BE2C (cell line): ENCODE measurements around the gene PACRG.

Experiments used
- DNase-seq: peaks from one replicate; pipeline ENCODE4 v3.0.0-alpha.2; 2020
- H3K27me3 ChIP-seq: fragments of 250-450 bp; sonication (Bioruptor Pico); 2 replicates; pipeline ENCODE4 v1.5.1; 2020; ENCODE audit warnings: mild to moderate bottlenecking
- H3K36me3 ChIP-seq: fragments of 250-450 bp; sonication (Bioruptor Pico); 2 replicates; pipeline ENCODE4 v1.5.1; 2020; ENCODE audit warnings: mild to moderate bottlenecking
- H3K4me1 ChIP-seq: fragments of 250-450 bp; sonication (Bioruptor Pico); 2 replicates; pipeline ENCODE4 v1.5.1; 2020
- H3K4me3 ChIP-seq: 2 replicates; pipeline ENCODE4 v1.5.1; 2011; ENCODE audit warnings: low read depth, low read length
- H3K9me3 ChIP-seq: fragments of 250-450 bp; sonication (Bioruptor Pico); 2 replicates; pipeline ENCODE4 v1.5.1; 2020
- TF ChIP-seq, protein P1 (sequence below): IDR thresholded peaks from 2 replicates; pipeline ENCODE4 v1.5.1; 2012; ENCODE audit warnings: mild to moderate bottlenecking, low read depth, low read length

The PACRG gene

DNA sequence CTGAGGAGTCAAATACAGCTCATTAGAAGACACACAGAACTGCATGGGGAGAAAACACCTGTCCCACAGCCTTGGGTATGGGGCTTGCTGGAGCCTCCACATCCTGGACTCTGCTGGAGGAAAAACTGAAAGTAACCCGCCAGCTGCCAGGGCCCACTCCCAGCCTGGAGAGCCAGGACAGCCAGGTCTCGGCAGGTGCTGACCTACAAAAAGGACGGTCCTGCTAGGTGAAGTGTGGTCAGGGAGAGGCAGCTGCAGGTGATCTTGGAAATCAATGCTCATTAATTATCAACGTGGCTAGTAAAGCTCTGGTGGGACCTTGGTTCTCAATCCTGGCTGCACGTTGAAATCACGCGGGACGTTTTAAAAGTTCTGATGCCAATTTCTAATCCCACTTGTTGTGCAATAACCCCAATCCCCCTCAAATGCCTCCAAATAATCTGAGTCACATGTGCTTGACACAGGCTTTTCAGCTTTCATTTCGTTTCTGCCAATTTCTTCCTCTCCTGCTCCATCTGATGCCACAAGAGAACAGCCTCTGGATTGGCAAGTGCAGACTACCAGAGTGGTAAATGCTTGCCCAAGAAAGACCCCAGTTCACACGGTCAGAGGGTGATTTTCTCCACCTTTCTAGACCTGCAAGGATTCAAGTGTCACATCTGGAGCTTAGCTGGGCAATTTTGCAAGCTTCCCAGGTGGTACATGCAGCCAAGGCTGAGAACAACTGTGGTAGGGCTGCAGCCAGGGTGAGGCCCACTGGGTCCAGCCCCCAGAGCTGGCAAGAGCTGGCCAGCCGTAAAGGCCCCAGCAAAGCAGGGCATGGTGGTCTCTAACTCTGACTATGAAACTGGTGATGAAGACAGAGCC lies 434.5 kb downstream of the PACRG start:
- H3K4me3 ChIP-seq: no peak overlapping the region
- no peaks in the 10 kb centered on the region for H3K9me3 ChIP-seq
- H3K4me1 ChIP-seq: no peaks in the 10 kb centered on the region
- H3K36me3 ChIP-seq: no peaks in the 10 kb centered on the region
- no peak for DNase-seq
- TF ChIP-seq, protein P1, sequence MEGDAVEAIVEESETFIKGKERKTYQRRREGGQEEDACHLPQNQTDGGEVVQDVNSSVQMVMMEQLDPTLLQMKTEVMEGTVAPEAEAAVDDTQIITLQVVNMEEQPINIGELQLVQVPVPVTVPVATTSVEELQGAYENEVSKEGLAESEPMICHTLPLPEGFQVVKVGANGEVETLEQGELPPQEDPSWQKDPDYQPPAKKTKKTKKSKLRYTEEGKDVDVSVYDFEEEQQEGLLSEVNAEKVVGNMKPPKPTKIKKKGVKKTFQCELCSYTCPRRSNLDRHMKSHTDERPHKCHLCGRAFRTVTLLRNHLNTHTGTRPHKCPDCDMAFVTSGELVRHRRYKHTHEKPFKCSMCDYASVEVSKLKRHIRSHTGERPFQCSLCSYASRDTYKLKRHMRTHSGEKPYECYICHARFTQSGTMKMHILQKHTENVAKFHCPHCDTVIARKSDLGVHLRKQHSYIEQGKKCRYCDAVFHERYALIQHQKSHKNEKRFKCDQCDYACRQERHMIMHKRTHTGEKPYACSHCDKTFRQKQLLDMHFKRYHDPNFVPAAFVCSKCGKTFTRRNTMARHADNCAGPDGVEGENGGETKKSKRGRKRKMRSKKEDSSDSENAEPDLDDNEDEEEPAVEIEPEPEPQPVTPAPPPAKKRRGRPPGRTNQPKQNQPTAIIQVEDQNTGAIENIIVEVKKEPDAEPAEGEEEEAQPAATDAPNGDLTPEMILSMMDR: no peak
- no peaks in the 10 kb centered on the region for H3K27me3 ChIP-seq

GRCh38 chr6:163162874-163163213 lies 435.1 kb downstream of the PACRG start:
- DNase-seq: no peak
- H3K9me3 ChIP-seq: no peaks in the 10 kb centered on the region

GRCh38 chr6:163164175-163164900 lies 436.6 kb downstream of the PACRG start:
- DNase-seq: no peak
- Histone ChIP-seq H3K4me3 (no peak overlapping the region), H3K4me1 (no peaks in the 10 kb centered on the region), H3K9me3 (no peaks in the 10 kb centered on the region), H3K27me3 (no peaks in the 10 kb centered on the region), H3K36me3 (no peaks in the 10 kb centered on the region)
- TF ChIP-seq, protein P1: no peak

More at GRCh38 chr6:163162874-163163213, 435.1 kb downstream of the PACRG start:
- no peaks in the 10 kb centered on the region for H3K4me1 ChIP-seq
- no peaks in the 10 kb centered on the region for H3K36me3 ChIP-seq
- H3K4me3 ChIP-seq: no peak overlapping the region
- H3K27me3 ChIP-seq: no peaks in the 10 kb centered on the region
- TF ChIP-seq, protein P1: no peak

DNA sequence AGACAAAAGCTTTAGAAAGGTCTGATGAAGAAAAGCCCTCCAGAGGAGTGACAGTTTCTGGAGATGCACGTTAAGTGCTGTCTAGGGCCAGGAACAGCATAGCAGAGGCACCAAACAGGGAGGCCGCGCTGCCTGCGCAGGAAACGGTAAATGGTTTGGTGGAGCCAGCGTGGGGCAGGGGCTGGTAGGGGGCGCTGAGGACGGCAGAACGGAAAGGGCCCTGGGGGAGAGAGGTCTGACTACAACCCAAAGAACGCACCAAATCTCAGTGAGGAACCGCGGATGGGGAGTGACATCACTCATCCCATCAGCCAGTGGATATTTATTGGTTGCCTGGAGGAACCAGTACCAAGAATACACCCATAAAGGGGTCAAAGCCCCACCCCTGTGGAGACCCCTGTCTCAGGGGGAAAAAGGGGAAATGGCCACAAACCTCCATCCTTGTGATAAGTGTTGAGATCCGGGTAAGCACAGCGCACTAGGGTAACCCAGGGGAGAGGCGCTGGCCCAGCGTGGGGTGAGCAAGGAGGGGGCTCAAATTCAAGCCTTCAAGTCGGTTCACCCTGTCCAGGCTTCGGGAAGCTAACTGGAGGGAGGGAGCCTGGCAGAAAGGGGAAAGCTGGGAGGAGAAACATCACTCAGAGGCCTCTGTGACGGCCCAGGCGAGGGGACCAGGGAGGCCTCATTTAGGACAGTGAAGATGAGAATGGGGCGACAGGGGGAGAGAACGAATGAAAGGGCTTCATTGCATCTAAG lies 437.6 kb downstream of the PACRG start:
- Histone ChIP-seq H3K4me1 (no peaks in the 10 kb centered on the region), H3K36me3 (no peaks in the 10 kb centered on the region), H3K4me3 (no peak overlapping the region), H3K9me3 (no peaks in the 10 kb centered on the region), H3K27me3 (no peaks in the 10 kb centered on the region)
- DNase-seq: no peak
- TF ChIP-seq, protein P1: no peak

DNA sequence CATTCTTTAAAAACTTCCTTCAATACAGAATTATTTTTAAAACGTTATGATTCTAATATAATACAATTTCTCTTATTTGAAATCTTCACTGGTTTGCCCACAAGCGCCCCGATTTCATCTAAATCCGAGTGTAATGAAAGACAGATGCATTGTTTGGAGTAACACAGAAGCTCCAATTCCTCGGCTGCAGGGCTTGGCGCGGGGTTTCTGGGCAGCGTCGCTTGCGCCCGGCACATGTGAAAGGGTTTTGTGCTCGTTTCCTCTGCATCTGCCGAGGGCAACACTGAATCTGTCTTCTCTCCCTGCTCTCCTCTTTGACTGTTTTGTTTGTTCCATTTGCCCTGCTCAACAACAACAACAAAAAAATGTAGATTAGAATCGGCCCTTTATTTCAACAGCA lies 438.1 kb downstream of the PACRG start:
- TF ChIP-seq, protein P1: no peak
- H3K27me3 ChIP-seq: no peaks in the 10 kb centered on the region
- no peak for DNase-seq
- H3K4me1 ChIP-seq: no peaks in the 10 kb centered on the region
- H3K4me3 ChIP-seq: no peak overlapping the region
- no peaks in the 10 kb centered on the region for H3K36me3 ChIP-seq
- H3K9me3 ChIP-seq: no peaks in the 10 kb centered on the region
